ENCODE measurements around the gene RYR2.

DNA sequence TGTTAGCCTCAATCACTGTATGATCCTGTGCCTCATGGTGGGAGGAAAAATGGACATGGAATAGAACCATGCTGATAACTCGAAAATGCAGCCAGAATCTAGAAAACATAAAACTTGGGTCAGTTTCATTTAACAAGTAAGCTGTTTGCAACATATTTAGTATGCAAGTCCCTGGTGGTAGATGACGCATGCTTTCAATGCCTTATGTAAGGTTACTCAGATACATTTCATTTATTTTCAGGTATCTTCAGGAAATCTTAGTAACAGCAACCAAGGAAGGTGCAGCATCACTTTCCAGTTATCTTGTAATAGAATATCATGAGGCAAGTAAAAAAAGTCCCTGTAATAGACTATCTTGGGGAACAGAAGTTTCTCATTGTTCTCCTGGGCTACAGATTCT, 92.9 kb downstream of the RYR2 start:
- TF ChIP-seq CTCF (IDR thresholded peaks at IDR 0.05) = no peak
- no peak for TF ChIP-seq POLR2A (IDR thresholded peaks at IDR 0.05)
- no peak for TF ChIP-seq POLR2AphosphoS5 (IDR thresholded peaks at IDR 0.05)
